Measurements from ENCODE around the gene TADA2A.

DNA sequence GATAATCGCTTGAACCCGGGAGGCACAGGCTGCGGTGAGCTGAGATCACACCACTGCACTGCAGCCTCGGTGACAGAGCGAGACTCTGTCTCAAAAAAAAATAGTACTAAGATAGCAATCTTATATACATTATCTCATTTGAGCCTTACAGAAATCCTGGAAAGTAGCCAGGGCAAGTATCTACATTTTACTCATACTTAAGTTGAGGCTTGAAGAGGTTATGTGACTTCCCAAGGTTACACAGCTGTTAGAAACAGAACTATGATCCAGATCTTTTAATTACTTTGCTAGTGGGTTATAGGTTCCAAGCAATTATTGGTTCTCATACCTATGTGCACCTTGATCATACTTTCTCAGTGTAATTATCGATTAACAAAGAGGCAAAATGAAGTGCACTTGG, 15.5 kb upstream of the TADA2A start:
- TF ChIP-seq CTCF (conservative IDR thresholded peaks at IDR 0.05; ENCODE audit: low read length) (no peak), EZH2phosphoT487 (IDR thresholded peaks at IDR 0.05; ENCODE audit: borderline replicate concordance, low read depth, low read length) (no peak)
